Ishikawa (cell line): Measurements from ENCODE around the gene TARM1.

Experiments
- CEBPB ChIP-seq: IDR thresholded peaks from 2 replicates; pipeline ENCODE4 v1.6.1; 2012
- CREB1 ChIP-seq: IDR thresholded peaks from 2 replicates; pipeline ENCODE4 v1.6.1; 2012; ENCODE audit warnings: low read depth
- EGR1 ChIP-seq: IDR thresholded peaks from 2 replicates; pipeline ENCODE4 v1.6.1; 2012
- EP300 ChIP-seq: IDR thresholded peaks from 2 replicates; pipeline ENCODE4 v1.6.1; 2012; ENCODE audit warnings: borderline replicate concordance
- FOXM1 ChIP-seq: IDR thresholded peaks from 2 replicates; pipeline ENCODE4 v1.6.1; 2012; ENCODE audit warnings: low read depth, borderline replicate concordance
- MAX ChIP-seq: IDR thresholded peaks from 2 replicates; pipeline ENCODE4 v1.6.1; 2012
- NFIC ChIP-seq: IDR thresholded peaks from 2 replicates; pipeline ENCODE4 v1.6.1; 2012
- RAD21 ChIP-seq: IDR thresholded peaks from 2 replicates; pipeline ENCODE4 v1.6.1; 2012; ENCODE audit warnings: low read depth
- REST ChIP-seq: IDR thresholded peaks from 2 replicates; pipeline ENCODE4 v1.6.1; 2012; ENCODE audit warnings: low read depth, mild to moderate bottlenecking
- TAF1 ChIP-seq: IDR thresholded peaks from 2 replicates; pipeline ENCODE4 v1.6.1; 2012; ENCODE audit warnings: low read depth, mild to moderate bottlenecking
- TCF12 ChIP-seq: IDR thresholded peaks from 2 replicates; pipeline ENCODE4 v1.6.1; 2012; ENCODE audit warnings: low read depth
- TEAD4 ChIP-seq: IDR thresholded peaks from 2 replicates; pipeline ENCODE4 v1.6.1; 2012
- USF1 ChIP-seq: IDR thresholded peaks from 2 replicates; pipeline ENCODE4 v1.6.1; 2012
- YY1 ChIP-seq: IDR thresholded peaks from 2 replicates; pipeline ENCODE4 v1.6.1; 2012; ENCODE audit warnings: low read depth
- ZBTB7A ChIP-seq: IDR thresholded peaks from 2 replicates; pipeline ENCODE4 v1.6.1; 2012; ENCODE audit warnings: low read depth

TARM1 gene

GRCh38 chr19:54114340-54115108 is 33.4 kb upstream of the TARM1 start:
- no peak for TF ChIP-seq RAD21
- no peak for TF ChIP-seq USF1
- no peak for TF ChIP-seq TCF12
- no peak for TF ChIP-seq CEBPB
- TF ChIP-seq FOXM1: no peak
- no peak for TF ChIP-seq EP300
- no peak for TF ChIP-seq TAF1
- TF ChIP-seq NFIC: no peak
- TF ChIP-seq REST: no peak
- TF ChIP-seq YY1: no peak
- TF ChIP-seq EGR1: no peak
- no peak for TF ChIP-seq ZBTB7A
- TF ChIP-seq MAX: no peak

GRCh38 chr19:54109651-54110050 is 28.5 kb upstream of the TARM1 start:
- no peak for TF ChIP-seq CREB1

- TF ChIP-seq ZBTB7A: no peak
- no peak for TF ChIP-seq TEAD4
- TF ChIP-seq FOXM1: no peak
- no peak for TF ChIP-seq NFIC
- no peak for TF ChIP-seq TAF1
- no peak for TF ChIP-seq CREB1
- no peak for TF ChIP-seq REST
- no peak for TF ChIP-seq RAD21
- no peak for TF ChIP-seq TCF12
- TF ChIP-seq EP300: no peak
- TF ChIP-seq CEBPB: no peak
- no peak for TF ChIP-seq MAX
- no peak for TF ChIP-seq USF1
- no peak for TF ChIP-seq EGR1
- TF ChIP-seq YY1: no peak
Observed at GRCh38 chr19:54108496-54108895, 27.3 kb upstream of the TARM1 start.

GRCh38 chr19:54107876-54108490 is 26.8 kb upstream of the TARM1 start:
- TF ChIP-seq NFIC: no peak
- TF ChIP-seq USF1: no peak
- TF ChIP-seq TEAD4: no peak
- TF ChIP-seq ZBTB7A: no peak
- TF ChIP-seq EGR1: no peak
- no peak for TF ChIP-seq CREB1
- TF ChIP-seq MAX: no peak
- no peak for TF ChIP-seq TAF1
- TF ChIP-seq RAD21: no peak
- no peak for TF ChIP-seq TCF12
- no peak for TF ChIP-seq CEBPB
- no peak for TF ChIP-seq REST
- no peak for TF ChIP-seq YY1
- TF ChIP-seq EP300: no peak
- TF ChIP-seq FOXM1: no peak
